Thyroid gland (tissue), 4 donors: Measurements from ENCODE around the gene PAF1. TPM values are rescaled to one million over a fixed set of nuclear protein-coding genes. Genes with fewer than 3 reads are reported as not detected.

ENCODE experiments used
- DNase-seq, 2 donors: peaks; one replicate each; pipeline ENCODE4 v3.0.0-alpha.2; 2019
- H3K27ac ChIP-seq, 3 donors: fragments of 200-600 bp; sonication (generic); 1 replicate in 2 of 3; 2 replicates in 1 of 3; pipeline ENCODE4 v1.5.1; 2016 to 2019; ENCODE audit warnings: mild to moderate bottlenecking in 1 of 3, moderate library complexity in 1 of 3
- H3K27me3 ChIP-seq: fragments of 200-600 bp; sonication (generic); one replicate; pipeline ENCODE4 v1.5.1; 2019
- H3K36me3 ChIP-seq, 2 donors: fragments of 200-600 bp; sonication (generic); one replicate each; pipeline ENCODE4 v1.5.1; 2016 to 2019
- H3K4me1 ChIP-seq, 2 donors: fragments of 200-600 bp; sonication (generic); one replicate each; pipeline ENCODE4 v1.5.1; 2017 to 2019
- H3K4me3 ChIP-seq, 3 donors: fragments of 200-600 bp; sonication (generic); replicated peaks in 1 of 3; 1 replicate in 2 of 3; 2 replicates in 1 of 3; pipeline ENCODE4 v1.5.1; 2016; ENCODE audit warnings: mild to moderate bottlenecking in 1 of 3
- H3K9me3 ChIP-seq: fragments of 200-600 bp; sonication (generic); one replicate; pipeline ENCODE4 v1.5.1; 2017
- CTCF ChIP-seq, 6 experiments: fragments of 200-600 bp in 3 of 6; fragments of 450-650 bp in 3 of 6; sonication (generic) in 3 of 6; IDR thresholded peaks; one replicate each; pipeline ENCODE4 v1.5.1; 2016 to 2019; ENCODE audit warnings: antibody characterized with exemption in 6 of 6, mild to moderate bottlenecking in 2 of 6, inconsistent platforms in 1 of 6, moderate library complexity in 1 of 6
- POLR2A ChIP-seq, 2 donors: fragments of 450-650 bp; IDR thresholded peaks; one replicate each; pipeline ENCODE4 v1.6.1; 2017; ENCODE audit warnings: antibody characterized with exemption in 2 of 2, mild to moderate bottlenecking in 2 of 2, moderate library complexity in 1 of 2
- WGBS, 2 donors: methylation state at CpG; one replicate each; pipeline ENCODE4 v1.1.5; 2017; 5-methylcytosine and 5-hydroxymethylcytosine counted together
- intact Hi-C: fragments of 100-400 bp; cut with DNase I; formaldehyde crosslinking; loops from one replicate; pipeline ENCODE4 v1.15.1; 2023
- total RNA-seq, 4 donors: library from RNA; depleted of rRNA; stranded (reverse); fragments of >200 nt; gene quantifications; one replicate each; pipeline ENCODE4 v1.2.3, GENCODE V29; 2016

The PAF1 gene
- total RNA-seq, 4 donors from 2014 or later, result 38.8 to 60.3 (median 50.8) TPM

GRCh38 chr19:39416152-39417120 is 25.5 kb upstream of the PAF1 start:
- intact Hi-C loops, result no loop called here
- Histone ChIP-seq H3K36me3 (peaks cover 6 to 7% of the 10 kb centered on the region in 2 donors), H3K9me3 (no peaks in the 10 kb centered on the region), H3K4me1 (peaks cover 11 to 28% of the 10 kb centered on the region in 2 donors), H3K27ac (no peak overlapping the region), H3K27me3 (no peaks in the 10 kb centered on the region), H3K4me3 (no peak overlapping the region)
- no peak for TF ChIP-seq POLR2A (IDR thresholded peaks at IDR 0.05)
- TF ChIP-seq CTCF (IDR thresholded peaks at IDR 0.05), result no peak
- 77 to 82% methylated on average over 19 to 23 of the region's 27 CpGs for WGBS, 2 donors
- DNase-seq, result no peak

DNA sequence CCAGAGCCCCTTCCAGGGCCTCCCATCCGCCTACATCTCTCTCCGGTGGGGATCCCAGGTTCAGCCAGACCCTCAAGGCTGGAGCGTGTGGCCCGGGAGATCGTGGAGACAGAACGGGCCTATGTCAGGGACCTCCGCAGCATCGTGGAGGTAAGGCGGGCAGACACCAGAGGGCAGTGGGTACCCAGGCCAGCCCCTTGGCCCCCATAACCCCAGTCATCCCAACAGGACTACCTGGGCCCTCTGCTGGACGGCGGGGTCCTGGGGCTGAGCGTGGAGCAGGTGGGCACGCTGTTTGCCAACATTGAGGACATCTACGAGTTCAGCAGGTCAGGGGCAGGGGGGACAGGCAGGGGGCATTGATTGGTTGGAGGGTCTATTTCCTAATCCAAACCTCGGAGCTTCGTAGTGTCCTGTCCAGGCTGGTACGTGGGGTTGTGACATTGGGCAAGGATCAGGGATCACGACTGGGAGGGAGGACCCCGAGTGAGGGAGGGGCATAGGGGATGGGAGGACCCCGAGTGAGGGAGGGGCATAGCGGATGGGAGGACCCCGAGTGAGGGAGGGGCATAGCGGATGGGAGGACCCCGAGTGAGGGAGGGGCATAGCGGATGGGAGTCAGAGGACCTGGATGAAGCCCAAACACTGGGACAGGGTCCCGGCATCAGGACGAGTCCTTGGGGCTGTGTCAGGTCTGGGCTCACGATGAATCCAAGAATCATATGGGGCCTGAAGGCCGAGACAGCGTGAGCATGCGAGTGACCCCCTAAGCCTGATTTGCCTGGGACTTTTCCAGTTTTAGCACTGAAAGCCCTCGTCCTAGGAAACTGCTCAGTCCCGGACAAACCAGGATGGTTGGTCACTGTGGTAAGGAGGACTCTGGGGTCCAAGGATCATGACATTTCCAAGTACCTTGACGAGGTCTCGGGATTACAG is 24.5 kb upstream of the PAF1 start:
- Histone ChIP-seq H3K4me3 (no peak overlapping the region), H3K27ac (peak overlapping the region in 2 of 3 donors; percentile 12 to 49), H3K9me3 (no peaks in the 10 kb centered on the region), H3K4me1 (peaks cover 22 to 39% of the 10 kb centered on the region in 2 donors), H3K27me3 (no peaks in the 10 kb centered on the region), H3K36me3 (peaks cover 6 to 7% of the 10 kb centered on the region in 2 donors)
- TF ChIP-seq CTCF (IDR thresholded peaks at IDR 0.05) (no peak), POLR2A (IDR thresholded peaks at IDR 0.05) (no peak)
- WGBS, 2 donors, result 71 to 75% methylated on average over 32 to 34 of the region's 35 CpGs
- no peak for DNase-seq
- intact Hi-C loops, result no loop called here

DNA sequence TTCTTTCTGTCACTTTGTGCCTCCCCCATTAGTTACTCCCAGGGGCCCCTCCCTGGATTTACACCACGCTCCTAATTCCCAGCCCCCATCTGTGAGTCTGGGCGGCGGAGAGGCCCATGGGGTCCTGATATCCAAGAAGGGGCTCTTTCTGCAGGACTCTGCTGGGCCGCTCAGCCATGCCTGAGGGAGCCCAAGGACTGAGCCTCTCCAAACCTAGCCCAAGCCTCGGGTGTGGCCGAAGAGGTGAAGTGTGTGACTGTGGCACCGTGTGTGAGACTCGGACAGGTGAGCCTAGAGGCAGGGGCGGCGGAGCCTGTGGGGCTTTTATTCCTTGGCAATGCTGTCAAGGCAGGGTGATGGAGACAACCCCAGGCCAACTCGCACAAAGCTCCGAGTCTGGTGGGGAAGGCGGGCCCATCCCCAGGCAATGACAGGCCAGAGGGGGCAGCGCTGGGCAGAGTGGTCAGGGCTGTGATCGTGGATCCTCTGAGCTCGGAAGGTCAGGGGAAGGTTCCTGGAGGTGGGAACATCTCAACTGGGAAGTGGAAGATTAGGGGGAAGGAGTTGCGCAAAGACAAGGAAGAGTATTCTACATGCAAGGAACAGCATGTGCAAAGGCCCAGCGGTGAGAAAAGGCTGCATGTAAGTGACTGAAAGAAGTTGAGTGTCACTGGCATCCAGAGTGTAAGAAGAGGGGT is 23.2 kb upstream of the PAF1 start:
- peaks cover 29 to 43% of the 10 kb centered on the region in 2 donors for H3K4me1 ChIP-seq
- H3K27ac ChIP-seq, result peak overlapping the region; percentile 94 to 100 (median 95)
- DNase-seq, result peak; percentile 63 to 72
- no peaks in the 10 kb centered on the region for H3K27me3 ChIP-seq
- intact Hi-C loops, result no loop called here
- H3K36me3 ChIP-seq, result peaks cover 5 to 6% of the 10 kb centered on the region in 2 donors
- H3K9me3 ChIP-seq, result no peaks in the 10 kb centered on the region
- 33 to 45% methylated on average over 18 of the region's 18 CpGs for WGBS, 2 donors
- H3K4me3 ChIP-seq, result peak overlapping the region in 2 of 3 donors; percentile 50 to 77
- no peak for TF ChIP-seq CTCF (IDR thresholded peaks at IDR 0.05)
- TF ChIP-seq POLR2A (IDR thresholded peaks at IDR 0.05), result peak in 1 of 2 donors; percentile 22

- Histone ChIP-seq H3K36me3 (peaks cover 5 to 9% of the 10 kb centered on the region in 2 donors), H3K4me1 (peaks cover 36 to 43% of the 10 kb centered on the region in 2 donors), H3K9me3 (no peaks in the 10 kb centered on the region), H3K27me3 (no peaks in the 10 kb centered on the region), H3K27ac (peak overlapping the region; percentile 94 to 100 (median 95)), H3K4me3 (peak overlapping the region; percentile 50 to 77 (median 59))
- peak; percentile 40 to 55 for DNase-seq
- 4 to 9% methylated on average over 9 of the region's 54 CpGs for WGBS, 2 donors
- TF ChIP-seq CTCF (IDR thresholded peaks at IDR 0.05) (no peak), POLR2A (IDR thresholded peaks at IDR 0.05) (no peak)
- intact Hi-C loops, result no loop called here
Measured at GRCh38 chr19:39413272-39413910, 22.5 kb upstream of the PAF1 start.
